Panc1 (cell line): ENCODE data around the gene LETM1. TPM values are rescaled to one million over a fixed set of nuclear protein-coding genes. Genes with fewer than 3 reads are reported as not detected.

Source experiments
- ATAC-seq: fragments of 200-7000 bp; cut with Tn5 transposase; 2 replicates; pipeline ENCODE4 v1.9.1; 2020; ENCODE audit warnings: mild to moderate bottlenecking, moderate library complexity
- BruUV-seq: library from RNA; stranded (reverse); fragments of 400-500 nt; replicated peaks from 2 replicates; lab custom pipeline; 2021; lab: Mats Ljungman, UMichigan
- CTCF ChIA-PET: fragments of 300-600 bp; sonication (Branson Sonifier 250); formaldehyde crosslinking; loops from one replicate; lab custom pipeline; 2022; ENCODE audit warnings: antibody characterized with exemption; lab: Charles Lee
- POLR2A ChIA-PET: fragments of 300-600 bp; sonication (Branson Sonifier 250); formaldehyde crosslinking; loops from one replicate; lab custom pipeline; 2022; ENCODE audit warnings: antibody characterized with exemption; lab: Charles Lee
- DNase-seq: peaks from one replicate; pipeline ENCODE4 v3.0.0-alpha.2; 2010; ENCODE audit warnings: low read depth, low spot score
- H3K27ac ChIP-seq: 2 replicates; pipeline ENCODE4 v1.5.1; 2011; ENCODE audit warnings: mild to moderate bottlenecking, low read length, inconsistent platforms
- H3K27me3 ChIP-seq: fragments of 200-500 bp; sonication (Bioruptor generic); 2 replicates; pipeline ENCODE4 v1.6.0; 2014; ENCODE audit warnings: low read length, inconsistent platforms; ENCODE audit not compliant: control insufficient read depth, insufficient read depth
- H3K36me3 ChIP-seq: fragments of 200-500 bp; sonication (Bioruptor generic); 2 replicates; pipeline ENCODE4 v1.5.1; 2014; ENCODE audit warnings: inconsistent platforms, mild to moderate bottlenecking, low read length, moderate library complexity; ENCODE audit not compliant: control insufficient read depth, insufficient read depth
- H3K4me1 ChIP-seq: 2 replicates; pipeline ENCODE4 v1.5.1; 2011; ENCODE audit warnings: inconsistent platforms, mild to moderate bottlenecking, low read length, moderate library complexity; ENCODE audit not compliant: control insufficient read depth, insufficient read depth
- H3K4me3 ChIP-seq, 2 experiments: 2 replicates each; pipeline ENCODE4 v1.5.1; 2011 to 2012; ENCODE audit warnings: low read depth in 2 of 2, low read length in 2 of 2, mild to moderate bottlenecking in 2 of 2, inconsistent platforms in 1 of 2, moderate library complexity in 1 of 2
- H3K9me3 ChIP-seq: fragments of 200-500 bp; sonication (Bioruptor generic); 2 replicates; pipeline ENCODE4 v1.5.1; 2014; ENCODE audit warnings: low read depth, mild to moderate bottlenecking, inconsistent platforms, low read length, moderate library complexity; ENCODE audit not compliant: control insufficient read depth, insufficient read depth
- POLR2AphosphoS5 ChIP-seq: IDR thresholded peaks from 2 replicates; pipeline ENCODE4 v1.6.1; 2012; ENCODE audit warnings: mild to moderate bottlenecking, low read depth, low read length, moderate library complexity
- SIN3A ChIP-seq: IDR thresholded peaks from 2 replicates; pipeline ENCODE4 v1.6.1; 2012; ENCODE audit warnings: low read depth, mild to moderate bottlenecking, low read length, moderate library complexity, borderline replicate concordance; ENCODE audit not compliant: insufficient read depth
- TCF7L2 ChIP-seq: IDR thresholded peaks from 2 replicates; pipeline ENCODE4 v1.6.1; 2011; ENCODE audit warnings: mild to moderate bottlenecking, low read depth, low read length, inconsistent platforms
- in situ Hi-C: cut with HindIII; loops from 2 replicates; pipeline ENCODE4 v1.10.0; 2016; ENCODE audit warnings: low sequenced_read_pairs, low pct_unique_long_range_greater_than_20kb
- intact Hi-C: fragments of 100-400 bp; cut with micrococcal nuclease; formaldehyde crosslinking; loops from one replicate; pipeline ENCODE4 v1.10.0; 2022; ENCODE audit not compliant: unreplicated experiment
- total RNA-seq: library from RNA; stranded (reverse); gene quantifications from one replicate; pipeline ENCODE4 v1.2.1, GENCODE V29; 2021; ENCODE audit not compliant: unreplicated experiment
- TF ChIP-seq, protein P1 (sequence below): fragments of 450-650 bp; IDR thresholded peaks from 2 replicates; pipeline ENCODE4 v1.5.1; 2017; ENCODE audit warnings: mild to moderate bottlenecking
- TF ChIP-seq, protein P2 (sequence below), 2 experiments: IDR thresholded peaks; 2 replicates each; pipeline ENCODE4 v1.6.1; 2011 to 2012; ENCODE audit warnings: low read depth in 2 of 2, control low read depth in 1 of 2, low read length in 1 of 2, mild to moderate bottlenecking in 1 of 2, moderate library complexity in 1 of 2; ENCODE audit not compliant: insufficient read depth in 1 of 2

LETM1 gene
- total RNA-seq, 1 experiment from 2014 or later = 67.6 TPM

DNA sequence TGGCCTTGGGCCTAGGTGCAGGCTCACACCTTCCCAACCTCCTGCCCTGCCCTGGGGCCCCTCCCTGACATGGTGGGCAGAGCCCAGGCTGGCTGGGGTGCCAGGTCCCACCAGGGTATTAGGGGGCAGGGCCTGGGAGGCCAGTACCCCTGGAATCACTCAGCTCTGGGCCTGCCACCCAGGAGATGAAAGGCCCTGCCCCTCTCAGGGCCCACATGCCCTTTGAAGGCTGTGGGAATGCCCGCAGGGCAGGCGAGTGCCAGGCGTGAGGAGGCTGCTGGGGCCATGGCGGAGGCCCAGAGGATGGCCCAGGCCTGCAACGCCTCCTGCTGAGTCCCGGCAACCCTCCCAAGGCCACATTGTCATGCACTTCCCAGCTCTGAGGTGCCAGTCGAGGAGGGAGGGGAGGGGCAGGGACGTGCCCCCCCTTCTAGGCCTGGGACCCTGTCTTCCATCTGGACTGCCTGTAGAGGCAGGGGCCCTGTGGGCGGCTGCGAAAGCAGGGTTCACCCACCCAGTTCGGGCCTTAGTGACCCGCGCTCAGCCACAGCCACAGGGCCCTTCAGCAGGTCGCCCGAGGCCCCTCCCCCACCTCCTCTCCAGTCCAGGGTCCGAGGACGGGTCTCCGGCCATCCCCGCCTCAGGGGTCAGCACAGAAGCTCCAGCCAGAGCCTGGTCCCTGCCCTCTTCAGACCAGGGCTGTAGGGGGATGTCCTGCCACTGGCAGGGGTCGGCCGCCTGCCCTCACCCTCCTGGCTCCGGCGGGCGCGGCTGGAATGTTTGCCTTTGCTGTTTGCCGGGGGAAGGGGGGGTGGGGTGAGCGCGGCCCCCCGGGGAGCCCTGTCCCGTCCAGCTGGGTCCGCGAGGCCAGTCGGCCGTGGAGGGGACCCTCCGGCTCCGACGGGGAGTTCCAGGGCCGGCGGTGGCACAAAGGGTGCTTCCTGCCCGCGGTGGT lies 89.6 kb downstream of the LETM1 start:
- Histone ChIP-seq H3K27me3 (no peaks in the 10 kb centered on the region), H3K4me1 (peaks cover 9% of the 10 kb centered on the region; the same call in 1 of the 2 replicates), H3K27ac (no peak overlapping the region), H3K36me3 (no peaks in the 10 kb centered on the region), H3K9me3 (no peaks in the 10 kb centered on the region), H3K4me3 (peak overlapping the region in 1 of 2 experiments; percentile 13; a peak in 1 of 4 replicates)
- DNase-seq = no peak
- POLR2A ChIA-PET = no interaction called here
- ATAC-seq = peak; percentile 51
- no TSS peak for BruUV-seq
- 0 out of 2 replicates have a peak, but pooled peaks have one; percentile 57 for TF ChIP-seq TCF7L2
- TF ChIP-seq, protein P1, sequence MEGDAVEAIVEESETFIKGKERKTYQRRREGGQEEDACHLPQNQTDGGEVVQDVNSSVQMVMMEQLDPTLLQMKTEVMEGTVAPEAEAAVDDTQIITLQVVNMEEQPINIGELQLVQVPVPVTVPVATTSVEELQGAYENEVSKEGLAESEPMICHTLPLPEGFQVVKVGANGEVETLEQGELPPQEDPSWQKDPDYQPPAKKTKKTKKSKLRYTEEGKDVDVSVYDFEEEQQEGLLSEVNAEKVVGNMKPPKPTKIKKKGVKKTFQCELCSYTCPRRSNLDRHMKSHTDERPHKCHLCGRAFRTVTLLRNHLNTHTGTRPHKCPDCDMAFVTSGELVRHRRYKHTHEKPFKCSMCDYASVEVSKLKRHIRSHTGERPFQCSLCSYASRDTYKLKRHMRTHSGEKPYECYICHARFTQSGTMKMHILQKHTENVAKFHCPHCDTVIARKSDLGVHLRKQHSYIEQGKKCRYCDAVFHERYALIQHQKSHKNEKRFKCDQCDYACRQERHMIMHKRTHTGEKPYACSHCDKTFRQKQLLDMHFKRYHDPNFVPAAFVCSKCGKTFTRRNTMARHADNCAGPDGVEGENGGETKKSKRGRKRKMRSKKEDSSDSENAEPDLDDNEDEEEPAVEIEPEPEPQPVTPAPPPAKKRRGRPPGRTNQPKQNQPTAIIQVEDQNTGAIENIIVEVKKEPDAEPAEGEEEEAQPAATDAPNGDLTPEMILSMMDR = no peak
- TF ChIP-seq SIN3A = no peak
- TF ChIP-seq, protein P2, sequence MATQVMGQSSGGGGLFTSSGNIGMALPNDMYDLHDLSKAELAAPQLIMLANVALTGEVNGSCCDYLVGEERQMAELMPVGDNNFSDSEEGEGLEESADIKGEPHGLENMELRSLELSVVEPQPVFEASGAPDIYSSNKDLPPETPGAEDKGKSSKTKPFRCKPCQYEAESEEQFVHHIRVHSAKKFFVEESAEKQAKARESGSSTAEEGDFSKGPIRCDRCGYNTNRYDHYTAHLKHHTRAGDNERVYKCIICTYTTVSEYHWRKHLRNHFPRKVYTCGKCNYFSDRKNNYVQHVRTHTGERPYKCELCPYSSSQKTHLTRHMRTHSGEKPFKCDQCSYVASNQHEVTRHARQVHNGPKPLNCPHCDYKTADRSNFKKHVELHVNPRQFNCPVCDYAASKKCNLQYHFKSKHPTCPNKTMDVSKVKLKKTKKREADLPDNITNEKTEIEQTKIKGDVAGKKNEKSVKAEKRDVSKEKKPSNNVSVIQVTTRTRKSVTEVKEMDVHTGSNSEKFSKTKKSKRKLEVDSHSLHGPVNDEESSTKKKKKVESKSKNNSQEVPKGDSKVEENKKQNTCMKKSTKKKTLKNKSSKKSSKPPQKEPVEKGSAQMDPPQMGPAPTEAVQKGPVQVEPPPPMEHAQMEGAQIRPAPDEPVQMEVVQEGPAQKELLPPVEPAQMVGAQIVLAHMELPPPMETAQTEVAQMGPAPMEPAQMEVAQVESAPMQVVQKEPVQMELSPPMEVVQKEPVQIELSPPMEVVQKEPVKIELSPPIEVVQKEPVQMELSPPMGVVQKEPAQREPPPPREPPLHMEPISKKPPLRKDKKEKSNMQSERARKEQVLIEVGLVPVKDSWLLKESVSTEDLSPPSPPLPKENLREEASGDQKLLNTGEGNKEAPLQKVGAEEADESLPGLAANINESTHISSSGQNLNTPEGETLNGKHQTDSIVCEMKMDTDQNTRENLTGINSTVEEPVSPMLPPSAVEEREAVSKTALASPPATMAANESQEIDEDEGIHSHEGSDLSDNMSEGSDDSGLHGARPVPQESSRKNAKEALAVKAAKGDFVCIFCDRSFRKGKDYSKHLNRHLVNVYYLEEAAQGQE (IDR thresholded peaks at IDR 0.05; ENCODE audit: insufficient read depth in 1 of 2, low read depth in 2 of 2, low read length in 1 of 2) = no peak
- in situ Hi-C loops (no loop called here), intact Hi-C loops (no loop called here)
- CTCF ChIA-PET = no interaction called here

DNA sequence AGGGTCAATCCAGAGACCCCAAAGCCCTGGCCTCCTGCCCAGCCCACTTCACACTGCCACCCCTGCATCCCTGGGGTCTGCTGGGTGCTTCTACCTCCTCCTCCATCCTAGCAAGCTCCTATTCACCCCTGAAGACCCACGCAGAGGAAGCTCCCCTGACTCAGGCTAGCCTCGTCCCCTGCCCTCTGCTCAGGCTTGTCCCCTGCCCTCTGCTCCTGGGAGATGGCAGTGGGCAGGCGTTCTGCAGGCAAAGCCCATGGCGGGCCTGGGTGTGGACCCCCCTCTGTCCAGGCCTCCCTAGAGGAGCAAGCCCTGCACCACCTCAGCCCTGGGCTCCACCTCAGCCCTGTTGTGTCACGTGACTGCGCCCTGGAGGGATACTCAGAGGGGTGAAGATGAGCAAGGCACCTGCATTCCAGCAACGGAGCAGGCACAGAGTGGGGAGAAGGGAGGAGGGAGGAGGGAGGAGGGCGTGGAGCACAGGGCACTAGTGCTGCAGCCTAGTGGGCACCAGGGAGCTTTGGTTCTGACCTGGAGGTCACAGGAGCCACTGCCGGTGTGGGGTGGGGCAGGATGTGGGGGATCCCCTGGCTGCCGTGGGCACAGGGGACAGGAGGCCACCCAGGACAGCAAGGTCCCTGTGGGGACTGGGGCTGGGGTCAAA lies 90.4 kb downstream of the LETM1 start:
- in situ Hi-C loops = no loop called here

More for the DNA sequence above, 90.4 kb downstream of the LETM1 start:
- TF ChIP-seq POLR2AphosphoS5 (no peak), SIN3A (no peak), TCF7L2 (no peak)
- TF ChIP-seq, protein P1 = no peak
- TF ChIP-seq, protein P2 (IDR thresholded peaks at IDR 0.05; ENCODE audit: insufficient read depth in 1 of 2, low read depth in 2 of 2, low read length in 1 of 2) = no peak
- Histone ChIP-seq H3K27me3 (no peaks in the 10 kb centered on the region), H3K4me3 (no peak overlapping the region), H3K4me1 (peaks cover 9% of the 10 kb centered on the region), H3K27ac (no peak overlapping the region), H3K9me3 (no peaks in the 10 kb centered on the region), H3K36me3 (no peaks in the 10 kb centered on the region)
- POLR2A ChIA-PET = no interaction called here
- BruUV-seq = no TSS peak
- CTCF ChIA-PET = interaction anchor here (0.5 to 1.4 kb wide), 2 partner anchors 18 to 26 kb away, joined by 7 to 9 read pairs; no protein-coding TSS in a partner anchor
- ATAC-seq (peak; percentile 25; the same call in 1 of the 2 replicates), DNase-seq (no peak)
- intact Hi-C loops = no loop called here
